Mononuclear cell (primary cell): ENCODE measurements around the gene USP11. TPM values are rescaled to one million over a fixed set of nuclear protein-coding genes. Genes with fewer than 3 reads are reported as not detected.
"Not testable (repeated sequence)": the region's sequence is repeated elsewhere in the genome, so short reads cannot be mapped to it uniquely, and the experiment has no call there.

Experiments used
- H3K27me3 ChIP-seq: 2 replicates; pipeline ENCODE4 v1.6.0; 2011; ENCODE audit warnings: low read length, control low read depth; ENCODE audit not compliant: insufficient read depth
- H3K4me1 ChIP-seq: 2 replicates; pipeline ENCODE4 v1.5.1; 2011; ENCODE audit warnings: mild to moderate bottlenecking, low read length, control low read depth; ENCODE audit not compliant: insufficient read depth
- H3K4me3 ChIP-seq: 2 replicates; pipeline ENCODE4 v1.5.1; 2011; ENCODE audit warnings: mild to moderate bottlenecking, low read length, moderate library complexity
- H3K9me3 ChIP-seq: 2 replicates; pipeline ENCODE4 v1.5.1; 2011; ENCODE audit warnings: low read depth, mild to moderate bottlenecking, control low read depth, low read length
- total RNA-seq: library from RNA; depleted of rRNA; stranded (reverse); fragments of >200 nt; gene quantifications from one replicate; pipeline ENCODE4 v1.2.3, GENCODE V29; 2012

Gene USP11
- total RNA-seq, 1 donor, result 25.2 TPM

DNA sequence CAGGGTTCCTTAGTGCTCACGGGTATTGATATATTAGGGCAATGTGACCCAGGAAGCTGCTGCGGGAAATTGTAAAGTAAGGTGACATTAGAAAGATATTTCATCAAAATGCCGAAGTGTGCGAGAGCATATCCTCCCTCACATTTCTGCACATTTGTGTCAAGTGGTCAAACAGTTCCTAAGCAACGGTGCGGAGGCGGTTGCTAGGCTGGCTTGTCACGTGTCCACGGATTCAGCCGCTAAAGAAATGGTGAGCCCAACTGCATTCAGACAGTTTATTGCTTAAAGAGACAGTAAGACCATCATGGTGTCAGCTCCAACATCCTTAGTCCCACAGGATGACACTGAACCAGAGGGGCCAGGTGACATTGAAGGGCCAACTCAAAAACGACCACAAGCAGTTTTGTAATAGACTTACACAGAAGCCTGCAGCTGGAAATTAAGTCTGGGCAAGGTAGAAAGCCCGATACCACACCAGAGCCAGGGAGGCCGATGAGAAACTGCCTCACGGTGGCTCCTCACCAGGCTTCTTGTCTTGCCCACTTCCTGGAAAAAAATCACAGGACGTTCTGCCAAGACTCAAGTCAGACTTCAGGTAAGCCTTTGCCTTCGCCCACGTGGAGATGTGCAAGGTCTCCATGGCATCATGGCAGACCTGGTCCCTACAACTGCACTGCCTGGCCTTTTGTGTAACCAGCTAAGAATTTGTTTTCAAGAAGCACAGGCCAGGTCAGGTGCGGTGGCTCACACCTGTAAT, 50.4 kb downstream of the USP11 start:
- Histone ChIP-seq H3K4me1 (no peaks in the 10 kb centered on the region), H3K27me3 (no peaks in the 10 kb centered on the region), H3K9me3 (no peaks in the 10 kb centered on the region), H3K4me3 (no peak overlapping the region)

DNA sequence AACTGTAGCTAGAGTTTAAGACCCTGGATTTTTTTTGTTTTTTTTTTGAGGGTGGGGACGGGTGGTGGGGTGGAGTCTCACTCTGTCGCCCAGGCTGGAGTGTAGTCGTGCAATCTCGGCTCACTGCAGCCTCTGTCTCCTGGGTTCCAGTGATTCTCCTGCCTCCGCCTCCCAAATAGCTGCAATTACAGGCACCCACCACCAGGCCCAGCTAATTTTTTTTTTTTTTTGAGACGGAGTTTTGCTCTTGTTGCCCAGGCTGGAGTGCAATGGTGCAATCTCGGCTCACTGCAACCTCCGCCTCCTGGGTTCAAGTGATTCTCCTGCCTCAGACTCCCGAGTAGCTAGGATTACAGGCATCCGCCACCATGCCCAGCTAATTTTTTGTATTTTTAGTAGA, 51.8 kb downstream of the USP11 start:
- not testable (repeated sequence) for H3K4me1 ChIP-seq, H3K4me3 ChIP-seq, H3K9me3 ChIP-seq, H3K27me3 ChIP-seq

DNA sequence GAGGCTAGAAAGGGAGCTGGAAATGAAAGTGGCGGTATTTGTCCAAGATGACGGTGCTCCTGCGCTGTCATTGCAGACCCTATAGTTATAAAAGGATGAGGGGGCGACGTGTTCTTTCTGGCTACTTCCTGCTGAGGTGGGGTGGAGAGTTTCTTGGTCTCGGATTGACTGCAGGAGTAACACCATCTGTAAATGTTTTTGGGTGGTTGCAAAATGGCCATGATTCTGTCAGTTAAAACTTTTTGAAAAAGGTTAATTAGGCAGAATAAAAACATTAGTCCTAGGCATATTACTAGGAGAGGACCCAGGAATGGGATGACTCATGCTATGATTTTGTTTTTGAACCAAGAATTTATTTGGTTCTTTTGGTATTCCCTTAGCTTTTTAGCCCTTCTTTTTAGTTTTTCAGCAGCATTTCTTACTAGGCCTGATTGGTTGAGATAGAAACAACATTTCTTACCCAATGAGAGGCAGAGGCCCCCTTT, 53.1 kb downstream of the USP11 start:
- no peak overlapping the region for H3K4me3 ChIP-seq
- no peaks in the 10 kb centered on the region for H3K9me3 ChIP-seq
- no peaks in the 10 kb centered on the region for H3K27me3 ChIP-seq
- no peaks in the 10 kb centered on the region for H3K4me1 ChIP-seq

- Histone ChIP-seq H3K4me3 (no peak overlapping the region), H3K27me3 (no peaks in the 10 kb centered on the region), H3K4me1 (no peaks in the 10 kb centered on the region), H3K9me3 (no peaks in the 10 kb centered on the region)
Observed at GRCh38 chrX:47293106-47293505, 60.3 kb downstream of the USP11 start.

DNA sequence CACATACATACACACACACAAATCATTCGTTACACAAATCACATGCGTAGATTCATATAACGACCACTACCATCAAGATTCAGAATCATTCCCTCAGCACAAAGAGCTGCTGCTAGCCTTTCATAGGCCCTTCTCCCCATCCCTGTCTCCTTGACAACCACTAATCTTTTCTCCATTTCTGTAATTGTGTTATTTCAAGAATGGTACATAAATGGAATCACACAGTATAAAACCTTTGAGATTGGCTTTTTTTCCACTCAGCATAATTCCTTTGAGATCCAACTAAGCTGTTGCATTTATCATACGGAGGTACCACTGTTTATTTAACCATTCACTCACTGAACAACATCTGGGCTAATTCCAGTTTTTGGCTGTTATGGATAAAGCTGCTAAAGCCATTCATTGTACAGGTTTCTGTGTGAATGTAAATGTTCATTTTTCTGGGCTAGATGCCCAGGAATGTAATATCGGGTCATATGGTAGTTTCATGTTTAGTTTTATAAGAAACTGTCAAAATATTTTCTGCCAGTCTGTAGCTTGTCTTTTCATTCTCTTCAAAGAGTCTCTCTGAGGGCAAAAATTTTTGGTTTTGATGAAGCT, 64.1 kb downstream of the USP11 start:
- H3K27me3 ChIP-seq, result no peaks in the 10 kb centered on the region
- no peaks in the 10 kb centered on the region for H3K4me1 ChIP-seq
- H3K9me3 ChIP-seq, result no peaks in the 10 kb centered on the region
- H3K4me3 ChIP-seq, result no peak overlapping the region

DNA sequence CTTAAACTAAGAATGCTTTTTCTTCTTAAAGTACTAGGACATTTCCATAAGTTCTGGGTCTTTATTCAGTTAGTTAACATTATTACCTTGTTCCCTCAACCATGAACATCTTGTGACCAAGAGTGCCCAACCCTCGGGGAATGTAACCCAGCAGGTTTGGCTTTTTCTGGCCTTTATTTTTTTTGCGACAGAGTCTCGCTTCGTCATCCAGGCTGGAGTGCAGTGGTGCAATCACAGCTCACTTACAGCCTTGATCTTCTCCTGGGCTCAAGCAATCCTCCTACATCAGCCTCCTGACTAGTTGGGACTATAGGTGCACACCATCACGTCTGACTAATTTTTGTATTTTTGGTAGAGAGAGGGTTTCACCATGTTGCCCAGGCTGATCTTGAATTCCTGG, 65.1 kb downstream of the USP11 start:
- Histone ChIP-seq H3K27me3 (no peaks in the 10 kb centered on the region), H3K9me3 (no peaks in the 10 kb centered on the region), H3K4me1 (no peaks in the 10 kb centered on the region), H3K4me3 (no peak overlapping the region)

Other genes starting within 250 kb of the USP11 start
- gene RGN, start 154.6 kb upstream of the USP11 start, total RNA-seq, result not detected
- 34.4 TPM for gene NDUFB11, start 88.3 kb upstream of the USP11 start, total RNA-seq
- gene RBM10, start 87.8 kb upstream of the USP11 start, total RNA-seq, result 14.4 TPM
- gene UBA1, start 39.2 kb upstream of the USP11 start, total RNA-seq, result 53.2 TPM
- gene CDK16, start 14.3 kb upstream of the USP11 start, total RNA-seq, result 95.6 TPM
- 0.63 TPM for gene ZNF157, start 137.6 kb downstream of the USP11 start, total RNA-seq